H1 (cell line): ENCODE measurements around the gene ACCS. TPM values are rescaled to one million over a fixed set of nuclear protein-coding genes. Genes with fewer than 3 reads are reported as not detected.

Experiments
- CHD7 ChIP-seq: fragments of 300-600 bp; sonication (generic); IDR thresholded peaks from 2 replicates; pipeline ENCODE4 v1.7.1; 2012; ENCODE audit warnings: low read length, moderate library complexity, mild to moderate bottlenecking, inconsistent platforms; ENCODE audit not compliant: insufficient replicate concordance
- HDAC2 ChIP-seq, 2 experiments: fragments of 300-600 bp in 1 of 2; sonication (generic) in 1 of 2; IDR thresholded peaks; 2 replicates each; pipeline ENCODE4 v1.6.1; 2011 to 2012; ENCODE audit warnings: low read depth in 2 of 2, low read length in 2 of 2, mild to moderate bottlenecking in 2 of 2, moderate library complexity in 2 of 2, borderline replicate concordance in 1 of 2, inconsistent platforms in 1 of 2
- polyA plus RNA-seq, 7 experiments: library from polyadenylated mRNA; depleted of rRNA in 3 of 7; stranded (reverse) in 5 of 7; unstranded in 2 of 7; fragments of >200 nt in 5 of 7; fragments of 200-250 nt in 2 of 7; gene quantifications; 1 replicate in 5 of 7; 2 replicates in 1 of 7; 4 replicates in 1 of 7; pipeline versions ENCODE4 v1.2.1 to v1.2.3, GENCODE V29; 2011 to 2013; ENCODE audit warnings: missing spikeins in 2 of 7, mixed read lengths in 2 of 7
- total RNA-seq: library from RNA; stranded (reverse); fragmentation: NEBNext Ultra II Directional; extraction: Animal tissue kit (Norgen Biotek cat#: 25700); gene quantifications from 2 replicates; pipeline ENCODE4 v1.2.1, GENCODE V29; 2021

The ACCS gene
- total and polyA plus RNA-seq, 2 of the 8 experiments (the other 6 are each of a cell fraction or from before 2014, with no cell fraction given), result 6.0 to 8.0 TPM

- TF ChIP-seq CHD7 (no peak), HDAC2 (IDR thresholded peaks at IDR 0.05; ENCODE audit: borderline replicate concordance in 1 of 2, low read depth in 2 of 2, low read length in 2 of 2) (no peak)
Observed at GRCh38 chr11:44083433-44083832, 17.4 kb downstream of the ACCS start (continued).
